ENCODE data around the gene SH2D1A.
"Not testable (repeated sequence)": the region's sequence is repeated elsewhere in the genome, so short reads cannot be mapped to it uniquely, and the experiment has no call there.

SH2D1A gene

DNA sequence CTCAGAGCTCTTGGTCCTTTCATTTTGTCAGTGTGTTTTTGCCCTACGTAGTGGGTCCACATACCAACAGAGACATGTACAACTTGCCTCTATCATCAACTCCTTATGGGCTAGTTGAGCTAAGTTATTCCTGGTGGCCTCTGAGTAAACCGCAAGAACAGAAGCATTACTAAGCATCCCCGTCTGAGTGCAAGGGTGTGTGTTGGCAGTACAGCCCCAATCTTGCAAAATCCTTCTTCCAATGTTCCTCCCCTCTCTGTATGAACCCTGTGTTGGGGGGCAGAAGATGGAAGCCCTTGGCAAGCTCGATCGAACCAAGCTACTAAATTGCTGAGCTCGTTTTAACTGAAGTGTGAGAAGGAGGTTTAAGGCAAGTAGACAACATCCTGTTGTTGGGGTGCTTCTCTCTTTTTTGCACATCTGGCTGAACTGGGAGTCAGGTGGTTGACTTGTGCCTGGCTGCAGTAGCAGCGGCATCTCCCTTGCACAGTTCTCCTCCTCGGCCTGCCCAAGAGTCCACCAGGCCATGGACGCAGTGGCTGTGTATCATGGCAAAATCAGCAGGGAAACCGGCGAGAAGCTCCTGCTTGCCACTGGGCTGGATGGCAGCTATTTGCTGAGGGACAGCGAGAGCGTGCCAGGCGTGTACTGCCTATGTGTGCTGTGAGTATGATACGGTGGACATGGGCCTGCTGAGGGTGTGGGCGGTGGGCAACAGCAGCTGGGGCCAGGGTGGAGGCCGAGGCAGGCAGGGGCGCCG is at the start of gene SH2D1A:
Gene SH2D1A, plus strand, starts transcription at position 447 of the 760 bp plus-strand sequence. Its CDS starts 80 bp downstream, at position 527.
- no peak for DNase-seq (ENCODE audit: low read depth)

DNA sequence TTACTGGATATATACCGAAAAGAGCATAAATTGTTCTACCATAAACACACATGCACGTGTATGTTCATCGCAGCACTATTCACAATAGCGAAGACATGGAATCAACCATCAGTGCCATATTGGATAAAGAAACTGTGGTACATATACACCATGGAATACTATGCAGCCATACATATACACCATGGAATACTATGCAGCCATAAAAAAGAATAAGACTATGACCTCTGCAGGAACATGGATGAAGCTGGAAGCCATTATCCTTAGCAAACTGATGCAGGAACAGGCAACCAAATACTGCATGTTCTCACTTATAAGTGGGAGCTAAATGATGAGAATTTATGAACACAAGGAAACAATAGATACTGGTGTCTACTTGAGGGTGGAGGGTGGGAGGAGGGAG is 47.0 kb upstream of the SH2D1A start:
- DNase-seq (ENCODE audit: low read depth) = not testable (repeated sequence)

DNA sequence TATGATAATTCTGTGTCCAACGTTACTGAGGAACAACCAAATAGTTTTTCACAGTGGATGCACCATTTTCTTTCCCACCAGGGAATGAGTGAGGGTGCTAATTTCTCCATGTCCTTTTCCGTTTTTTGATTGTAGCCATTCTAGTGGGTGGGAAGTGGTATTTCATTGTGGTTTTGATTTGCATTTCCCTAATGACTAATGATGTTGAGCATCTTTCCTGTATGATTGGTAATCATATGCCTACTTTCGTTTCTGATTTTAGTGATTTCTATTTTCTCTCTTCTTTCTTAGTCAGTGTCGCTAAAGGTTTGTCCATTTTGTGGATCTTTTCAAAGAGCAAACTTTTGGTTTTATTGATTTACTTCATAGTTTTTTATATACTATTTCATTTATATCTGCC is 46.0 kb upstream of the SH2D1A start:
- DNase-seq (ENCODE audit: low read depth) = no peak

DNA sequence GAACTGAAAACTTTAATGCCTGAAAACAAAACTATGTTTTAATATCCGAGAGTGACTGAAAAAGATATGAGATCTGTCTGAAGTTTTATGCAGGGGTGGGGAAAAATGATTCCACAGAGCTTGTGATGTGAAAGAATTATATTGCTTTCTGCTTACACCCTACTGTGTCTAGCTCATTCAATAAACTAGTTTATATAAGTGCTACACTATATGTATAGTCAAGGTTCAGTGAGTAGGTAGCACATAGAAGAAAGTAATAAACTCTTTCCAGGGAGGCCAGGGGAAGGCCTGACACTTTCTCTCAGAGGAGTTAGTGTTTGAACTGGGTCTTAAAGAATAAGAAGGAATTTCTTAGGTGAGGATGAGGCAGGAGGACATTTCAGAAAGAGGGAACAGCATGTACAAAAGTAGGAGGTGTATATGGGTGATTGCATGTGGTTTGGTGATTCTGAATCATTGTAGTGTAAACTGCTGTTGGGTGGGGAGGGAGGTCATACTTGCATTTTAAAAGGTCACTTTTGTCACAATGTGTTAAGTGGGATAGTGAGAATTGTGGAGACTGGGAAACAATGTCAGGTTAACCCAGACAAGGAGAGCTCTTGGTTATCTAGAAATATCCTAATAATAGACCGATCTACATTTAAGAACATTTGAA is 39.0 kb upstream of the SH2D1A start:
- no peak for DNase-seq (ENCODE audit: low read depth)

DNA sequence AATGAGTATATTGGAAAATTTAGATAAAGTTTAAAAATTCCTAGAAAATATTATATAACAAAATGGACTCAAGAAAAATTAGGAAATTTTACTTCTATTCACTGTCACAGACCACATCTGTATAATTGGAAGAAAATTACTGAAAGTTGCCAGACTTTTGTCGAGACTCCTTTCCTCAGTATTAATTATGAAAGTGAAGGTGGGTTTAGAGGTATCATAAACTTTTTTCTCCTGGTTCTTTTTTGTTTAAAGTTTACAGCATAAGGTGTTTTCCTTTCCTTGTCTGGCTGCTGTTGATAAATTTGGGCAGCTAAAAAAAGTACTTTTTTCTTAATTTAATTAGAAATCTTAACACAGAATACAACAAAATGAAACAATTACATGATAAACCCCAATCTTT is 20.6 kb upstream of the SH2D1A start:
- no peak for DNase-seq (ENCODE audit: low read depth)

DNA sequence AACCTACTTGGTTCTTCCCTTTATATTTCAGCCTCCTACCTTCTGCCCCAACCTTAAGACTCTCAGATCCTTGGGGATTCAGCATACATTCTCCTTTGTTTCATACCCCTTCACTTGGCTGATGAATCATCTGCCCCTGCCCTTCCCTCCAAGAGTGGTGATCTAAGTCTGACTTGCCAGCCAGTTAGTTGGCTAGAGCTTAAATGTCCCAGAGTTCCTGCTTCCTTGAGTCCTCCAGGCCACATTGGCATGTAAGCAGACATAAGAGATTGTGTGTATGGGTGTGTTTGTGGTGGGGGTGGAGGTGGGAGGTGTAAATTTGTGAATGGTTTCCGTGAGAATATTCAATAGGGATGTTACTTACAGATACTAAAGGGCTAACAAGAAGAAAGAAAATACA is 17.6 kb upstream of the SH2D1A start:
- DNase-seq (ENCODE audit: low read depth) = no peak

DNA sequence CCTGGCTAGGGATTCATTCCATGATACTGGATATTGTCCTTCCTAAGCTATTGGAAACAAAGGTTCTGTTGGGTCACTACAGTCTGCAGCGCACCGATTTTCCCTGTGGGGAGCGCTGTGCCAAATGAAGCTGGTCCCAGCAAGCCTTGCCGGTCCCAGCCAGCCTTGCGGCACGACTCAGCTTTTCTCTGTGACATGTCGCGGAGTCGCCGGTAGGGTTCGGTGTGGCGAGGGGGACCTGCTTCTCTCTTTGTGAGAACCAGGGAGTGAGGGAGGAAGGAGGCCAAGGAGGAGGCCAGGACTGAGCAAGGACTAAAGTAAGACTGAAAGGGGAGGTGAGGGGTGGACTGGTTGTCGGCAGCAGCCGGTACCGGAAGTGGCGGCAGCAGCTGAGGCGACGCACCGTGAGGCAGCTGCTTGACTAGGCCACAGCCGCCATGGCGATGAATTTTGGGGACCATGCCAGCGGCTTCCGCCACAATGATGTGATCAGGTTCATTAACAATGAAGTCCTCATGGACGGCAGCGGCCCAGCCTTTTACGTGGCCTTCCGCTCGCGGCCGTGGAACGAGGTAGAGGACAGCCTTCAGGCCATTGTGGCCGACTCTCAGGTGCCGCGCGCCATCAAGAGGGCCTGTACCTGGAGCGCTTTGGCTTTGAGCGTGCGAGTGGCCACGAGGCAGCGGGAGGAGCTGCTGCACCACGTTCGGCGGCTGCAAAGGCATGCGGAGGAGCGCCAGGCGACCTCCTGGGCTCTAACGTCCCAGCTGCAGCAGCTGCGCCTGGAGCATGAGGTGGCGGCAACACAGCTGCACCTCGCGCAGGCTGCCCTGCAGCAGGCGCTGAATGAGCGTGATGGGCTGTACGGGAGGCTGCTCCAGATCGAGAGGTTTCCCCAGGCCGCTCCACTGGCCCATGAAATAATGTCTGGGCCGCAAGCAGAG is 13.6 kb upstream of the SH2D1A start, which contains the start of gene TEX13D:
Gene TEX13D, plus strand, starts transcription at position 180 of the 944 bp plus-strand sequence. Its CDS starts 258 bp downstream, at position 438.
- DNase-seq (ENCODE audit: low read depth) = no peak

DNA sequence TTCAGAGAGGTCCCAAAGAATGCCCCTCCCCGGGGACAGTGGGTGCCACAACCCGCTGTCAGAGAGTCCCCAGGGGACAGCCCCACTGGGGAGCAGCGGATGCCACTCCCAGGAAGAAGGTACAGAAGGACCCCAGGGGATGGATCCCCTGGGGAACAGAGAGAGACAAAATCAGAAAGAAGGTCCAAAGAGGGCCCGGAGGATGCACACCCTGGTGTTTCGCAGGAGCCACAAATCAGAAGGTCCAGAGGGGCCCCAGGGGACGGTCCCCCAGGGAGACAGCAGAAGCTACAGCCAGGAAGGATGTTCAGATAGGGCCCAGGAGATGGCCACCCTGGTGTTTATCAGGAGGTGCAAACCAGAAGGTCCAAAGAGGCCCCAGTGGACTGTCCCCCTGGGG is 12.5 kb upstream of the SH2D1A start:
- DNase-seq (ENCODE audit: low read depth) = no peak

DNA sequence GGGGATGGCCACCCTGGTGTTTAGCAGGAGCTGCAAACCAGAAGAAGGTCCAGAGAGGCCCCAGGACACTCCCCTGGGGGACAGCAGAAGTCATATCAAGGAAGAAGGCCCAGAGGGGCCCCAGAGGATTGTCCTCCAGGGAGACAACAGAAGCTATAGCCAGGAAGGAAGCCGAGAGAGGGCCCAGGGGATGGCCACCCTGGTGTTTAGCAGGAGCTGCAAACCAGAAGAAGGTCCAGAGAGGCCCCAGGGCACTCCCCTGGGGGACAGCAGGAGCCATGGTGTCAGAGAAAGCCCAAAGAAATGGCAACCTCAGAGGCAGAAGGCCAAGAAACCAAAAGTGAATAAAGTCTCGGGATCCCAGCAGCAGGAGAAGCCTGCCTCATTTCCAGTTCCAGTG is 11.8 kb upstream of the SH2D1A start:
- DNase-seq (ENCODE audit: low read depth) = not testable (repeated sequence)

DNA sequence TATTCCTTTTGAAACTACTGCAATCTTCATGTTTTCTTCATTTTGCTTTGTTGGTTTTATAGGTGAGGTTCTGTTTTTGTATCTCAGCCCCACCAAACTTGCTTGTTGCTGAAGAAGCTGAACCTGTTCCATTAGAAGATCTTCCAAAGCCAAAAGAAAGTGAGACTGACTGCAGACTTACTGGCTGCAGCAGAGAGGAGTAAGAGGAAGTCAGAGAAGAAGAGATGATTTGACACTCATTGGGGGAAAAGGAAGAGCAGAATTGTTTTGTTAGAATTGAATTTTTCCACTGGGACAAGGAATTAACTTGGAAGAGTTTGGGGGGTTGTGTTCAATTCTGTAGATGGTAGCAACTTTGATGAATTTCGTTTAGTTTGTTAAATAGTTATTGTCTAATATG is 10.8 kb upstream of the SH2D1A start:
- no peak for DNase-seq (ENCODE audit: low read depth)

DNA sequence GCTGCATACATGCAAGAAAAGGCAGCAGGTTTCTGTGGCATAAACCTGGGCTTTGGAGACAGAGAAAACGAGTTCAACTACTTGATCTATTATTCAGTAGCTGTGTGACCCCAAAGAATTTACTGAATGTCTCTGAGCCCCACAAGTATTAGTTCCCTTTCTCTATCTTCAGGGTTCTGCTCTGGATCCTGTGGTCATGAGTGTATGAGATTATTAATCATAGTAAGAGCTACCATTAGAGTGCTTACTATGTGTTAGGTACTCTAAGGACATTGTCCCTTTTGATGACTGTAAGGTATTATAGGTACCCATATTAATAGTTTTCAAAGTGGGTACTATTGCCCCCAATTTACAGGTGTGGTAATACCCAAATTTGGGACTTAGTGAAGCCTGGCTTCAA is 8.4 kb upstream of the SH2D1A start:
- DNase-seq (ENCODE audit: low read depth) = no peak

DNA sequence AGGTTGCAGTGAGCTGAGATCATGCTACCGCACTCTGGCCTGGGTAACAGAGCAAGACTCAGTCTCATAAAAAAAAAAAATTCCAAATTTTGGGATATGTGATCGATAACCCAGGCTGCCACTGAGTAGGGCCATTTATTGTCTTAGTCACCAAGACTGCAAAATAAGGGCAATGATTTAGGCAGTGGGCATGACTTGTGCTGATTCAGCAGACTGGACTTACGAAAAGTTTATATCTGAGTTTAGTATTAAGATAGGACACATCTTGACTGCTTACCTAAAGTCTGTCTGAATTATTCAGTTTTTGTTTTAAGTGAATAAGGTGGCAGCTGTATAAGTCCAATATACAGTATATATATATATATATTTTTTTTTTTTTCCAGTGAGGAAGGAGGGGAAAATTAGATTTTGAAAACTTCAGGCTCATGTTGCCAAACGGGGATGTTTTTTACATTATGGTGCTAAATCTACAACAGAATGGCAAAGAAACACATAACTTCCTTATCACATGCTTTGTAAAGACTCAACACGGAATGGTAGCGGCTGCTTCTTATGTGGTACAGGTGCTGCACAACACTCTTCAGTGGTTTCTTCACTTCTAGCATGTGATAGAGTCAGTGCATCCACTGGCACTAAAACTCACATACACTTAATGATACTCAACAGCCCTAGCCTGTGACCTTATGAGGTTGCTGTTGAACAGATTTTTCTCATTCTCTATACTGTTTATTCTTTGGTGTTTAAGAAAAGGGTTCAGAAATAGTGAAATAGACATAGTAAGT is 7.4 kb upstream of the SH2D1A start:
- DNase-seq (ENCODE audit: low read depth) = no peak

DNA sequence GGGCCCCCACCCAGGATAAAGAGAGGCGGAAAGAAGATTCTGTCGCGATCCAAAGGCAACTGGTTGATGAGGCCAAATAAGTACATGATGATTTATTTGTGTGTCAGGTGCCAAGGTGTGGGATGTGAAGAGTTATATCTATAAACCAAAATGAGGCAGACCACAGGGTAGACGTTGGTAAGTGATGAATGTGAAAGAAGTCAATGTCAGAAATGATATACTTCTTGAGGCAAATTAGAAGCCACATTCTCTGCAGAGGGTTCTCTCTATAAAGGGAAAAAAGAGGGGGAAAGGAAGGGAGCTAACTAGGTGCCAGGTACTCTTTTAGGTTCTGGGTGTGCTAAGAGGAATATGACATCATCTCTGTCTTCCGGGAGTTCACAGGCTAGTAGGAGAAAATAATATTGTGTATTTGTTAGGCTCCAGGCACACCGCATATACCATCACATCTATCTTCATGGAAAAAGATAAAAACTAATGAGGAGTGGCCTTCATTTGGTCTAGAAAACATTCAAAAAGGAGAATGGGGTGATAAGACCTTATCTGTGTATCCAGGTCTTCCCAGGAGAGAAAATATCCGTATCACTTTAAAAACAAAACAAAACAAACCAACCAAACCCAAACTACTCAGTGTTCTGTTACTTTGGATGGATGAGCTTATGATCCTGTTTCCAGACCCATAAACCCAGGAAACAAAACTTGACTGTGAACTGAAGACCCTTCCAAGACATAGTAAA is 4.8 kb upstream of the SH2D1A start:
- no peak for DNase-seq (ENCODE audit: low read depth)

DNA sequence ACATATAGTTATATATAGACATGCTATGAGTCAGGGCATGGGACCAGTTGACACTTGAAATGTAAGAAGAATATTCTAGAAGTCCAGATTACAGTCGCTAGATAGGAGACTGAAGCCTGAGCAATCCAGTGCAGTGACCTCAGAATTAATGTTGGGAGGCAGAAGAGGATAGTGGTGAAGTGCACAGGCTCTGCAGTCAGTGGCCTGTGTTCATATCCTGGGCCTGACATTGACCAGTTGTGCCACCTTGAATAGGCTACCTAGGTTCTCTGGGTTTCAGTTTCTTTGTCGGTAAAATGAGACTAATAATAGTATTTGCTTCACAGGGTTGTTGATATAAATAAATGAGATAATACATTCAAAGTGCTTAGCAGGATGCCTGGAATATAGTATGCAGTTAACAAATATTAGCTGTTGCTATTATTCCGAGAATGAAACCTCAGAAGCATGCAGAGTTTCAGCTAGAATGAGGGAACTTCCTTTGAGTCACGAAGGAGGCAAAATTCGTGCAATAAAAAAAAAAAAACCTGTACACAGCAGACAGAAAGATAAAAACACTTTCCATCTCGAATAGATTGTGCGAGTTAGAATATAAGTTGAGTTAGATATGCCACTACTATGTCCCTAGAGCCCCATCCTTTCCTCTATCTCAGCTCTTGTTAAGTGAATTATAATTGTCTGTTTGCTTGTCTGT is 4.0 kb upstream of the SH2D1A start:
- DNase-seq (ENCODE audit: low read depth) = no peak

DNA sequence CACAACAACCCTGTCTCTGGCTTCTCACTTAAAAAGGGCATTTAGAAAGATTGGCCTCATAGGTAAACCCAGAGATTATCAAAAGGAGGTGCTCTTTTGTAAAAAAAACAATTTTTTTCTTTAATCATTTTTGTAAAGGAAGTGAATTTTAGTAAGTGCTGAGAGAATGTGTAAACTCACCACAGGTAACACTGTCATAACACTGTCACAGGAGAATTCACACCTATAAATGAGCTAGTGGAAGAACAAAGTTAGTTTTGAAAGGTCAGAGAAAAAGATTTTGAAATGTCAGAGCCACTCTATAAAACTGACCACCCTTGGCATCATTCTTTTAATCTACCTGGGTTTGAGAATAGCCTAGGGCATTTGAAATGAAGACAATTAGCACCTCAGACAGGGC is 3.3 kb upstream of the SH2D1A start:
- no peak for DNase-seq (ENCODE audit: low read depth)

DNA sequence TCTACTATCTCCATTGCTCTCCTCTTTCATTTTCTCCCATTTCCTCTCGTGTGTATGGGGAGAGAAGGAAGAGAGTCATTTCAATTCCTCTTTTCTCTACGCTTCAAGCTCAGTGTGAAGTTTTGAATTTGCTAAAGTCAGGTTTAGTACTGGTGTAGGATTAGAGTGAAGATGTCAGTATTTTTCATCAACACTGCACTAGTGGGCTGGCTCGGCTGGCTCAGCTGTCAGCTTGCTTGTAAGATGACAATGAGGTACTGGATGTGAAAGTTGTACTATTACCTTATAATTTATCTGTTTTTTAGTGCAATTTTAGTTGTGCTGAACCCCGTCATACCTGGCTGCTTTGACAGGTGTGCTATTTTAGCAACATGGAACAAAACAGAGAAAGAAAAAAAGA is 2.1 kb upstream of the SH2D1A start:
- DNase-seq (ENCODE audit: low read depth) = no peak

DNA sequence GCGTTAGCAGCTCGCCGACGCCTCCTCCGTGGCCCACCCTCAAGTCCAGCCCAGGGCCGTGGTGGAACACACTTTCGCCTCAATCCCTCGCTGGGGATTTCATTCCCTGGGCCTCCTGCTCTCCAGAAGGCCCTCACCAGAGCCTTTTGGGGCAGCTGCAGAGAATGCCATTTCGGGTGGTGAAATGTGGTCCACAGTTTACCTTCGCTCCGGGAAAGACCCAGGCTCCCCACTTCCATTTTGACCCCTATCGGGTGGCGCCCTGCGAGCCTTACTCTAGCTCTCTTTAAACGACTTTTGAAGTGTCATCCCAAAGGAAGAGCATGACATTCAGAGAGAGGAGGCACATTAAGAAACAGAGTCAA is 496 bp downstream of the SH2D1A start:
- DNase-seq (ENCODE audit: low read depth) = no peak

DNA sequence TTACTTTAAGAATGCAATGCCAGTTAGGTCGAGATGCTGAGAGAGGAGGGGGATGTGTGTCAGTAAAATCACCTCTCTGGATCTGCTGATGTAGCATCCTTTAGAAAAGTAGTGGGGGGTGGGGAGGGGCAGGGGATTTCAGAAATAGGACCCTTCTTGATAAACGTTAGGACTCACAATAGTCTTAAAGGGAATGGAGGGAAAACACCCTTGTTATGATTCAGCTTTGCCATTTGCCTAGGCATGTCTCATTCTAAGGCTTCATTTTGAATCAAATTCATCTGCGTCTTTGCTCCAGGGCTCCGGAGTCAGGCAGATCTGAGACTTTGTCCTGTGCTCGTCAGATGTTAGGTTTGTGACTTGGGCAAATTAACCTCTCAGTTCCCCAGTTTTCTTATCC is 879 bp downstream of the SH2D1A start:
- DNase-seq (ENCODE audit: low read depth) = no peak

DNA sequence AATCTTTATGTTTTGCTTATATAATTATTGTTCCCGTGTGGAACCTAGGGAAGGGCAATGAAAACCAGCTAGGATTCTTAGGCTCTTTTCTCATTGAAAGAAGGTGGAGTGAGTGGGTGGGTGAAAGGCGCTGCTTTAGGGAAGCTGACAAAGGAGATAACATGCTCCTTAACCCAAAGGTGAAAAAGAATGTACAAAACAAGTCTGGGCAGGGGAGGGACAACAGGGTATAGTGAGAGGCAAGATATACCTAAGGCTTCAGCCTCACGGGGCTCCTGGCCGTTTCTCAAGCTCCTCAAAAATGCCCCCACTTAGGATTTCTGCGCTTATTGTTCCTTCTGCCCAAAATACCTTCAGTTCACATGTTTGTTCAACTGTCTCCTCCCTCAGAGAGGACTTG is 1.8 kb downstream of the SH2D1A start:
- no peak for DNase-seq (ENCODE audit: low read depth)

DNA sequence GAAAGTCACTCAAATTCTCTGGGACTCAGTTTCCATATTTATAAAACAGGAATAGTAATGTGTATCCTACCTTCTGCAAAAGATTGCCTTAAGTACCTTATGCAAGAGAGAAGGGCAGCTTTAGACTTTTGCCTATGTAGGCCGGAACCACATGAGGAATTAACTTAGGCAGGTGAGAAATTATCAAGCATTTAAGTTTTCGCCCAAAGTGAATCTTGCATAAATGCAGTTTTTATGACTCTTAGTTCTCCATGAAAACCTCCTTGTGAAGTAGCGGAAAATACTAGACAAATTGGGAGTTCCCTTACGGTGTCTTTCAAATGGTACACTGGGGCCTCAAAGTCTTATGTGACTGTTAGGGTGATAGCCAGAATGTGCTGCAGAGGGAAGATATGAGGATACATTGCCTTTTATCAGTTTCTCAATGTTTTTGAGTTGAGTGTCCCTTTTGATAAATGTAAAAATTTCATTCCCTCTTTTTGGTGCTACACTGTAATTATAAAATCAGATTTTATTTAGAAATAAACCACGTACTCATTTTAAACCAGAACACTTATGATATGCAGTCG is 2.6 kb downstream of the SH2D1A start:
- DNase-seq (ENCODE audit: low read depth) = no peak
